T-helper 1 cell (primary cell): Measurements from ENCODE around the gene HOXB3.

Source experiments
- DNase-seq, 5 donors: peaks; one replicate each; pipeline ENCODE4 v3.0.0-alpha.2; 2012 to 2020
- total RNA-seq, 4 donors: gene quantifications; one replicate each; lab custom pipeline; 2026; lab: John Stamatoyannopoulos, UW

HOXB3 gene
- 1.9 to 4.4 (median 3.8) reads per million in 4 donors for total RNA-seq

DNA sequence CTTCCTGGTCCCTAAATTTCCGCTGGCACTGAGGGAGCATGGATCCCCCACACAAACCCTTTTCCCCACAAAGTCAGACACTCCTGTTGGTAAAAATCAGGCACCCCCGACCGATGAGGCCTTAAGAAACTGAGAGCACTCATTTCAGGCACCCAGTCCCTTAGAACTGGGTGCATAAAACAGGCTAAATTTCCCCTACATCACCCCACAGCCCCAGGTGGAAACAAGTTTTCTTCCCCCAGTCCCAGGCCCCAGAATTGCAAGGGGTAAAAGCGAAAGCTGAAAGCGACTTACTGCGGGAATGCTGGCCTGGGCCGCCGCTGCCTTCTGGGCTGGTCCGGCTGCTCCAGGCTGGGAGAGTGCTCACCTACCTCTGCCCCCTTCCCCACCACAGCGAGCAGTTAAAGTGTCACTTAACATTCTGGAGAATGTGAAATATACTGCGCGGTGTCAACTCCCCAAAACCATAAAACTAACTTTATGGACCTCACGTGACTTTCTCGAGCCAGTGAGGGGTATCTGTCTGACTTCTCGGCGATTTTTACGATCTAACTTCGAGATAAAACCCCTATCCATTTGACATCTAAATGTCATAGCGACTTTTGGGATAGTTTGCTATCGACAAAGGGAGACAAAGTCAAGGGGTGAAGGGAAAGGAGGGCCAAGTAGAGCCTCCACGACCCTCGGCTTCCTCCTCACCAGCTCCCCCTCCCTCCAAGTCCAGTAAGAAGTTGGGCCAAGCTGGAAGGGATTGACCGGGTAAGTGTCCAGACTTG is at the start of gene HOXB3:
Gene HOXB3, minus strand, starts transcription at position 411 of the 776 bp plus-strand sequence. CDS start 37,767 bp downstream, outside the sequence.
- no peak for DNase-seq

- DNase-seq: no peak
These were observed 49.1 kb upstream of the HOXB3 start for GRCh38 chr17:48639136-48639535.

- DNase-seq: no peak
These were observed 47.6 kb upstream of the HOXB3 start for GRCh38 chr17:48637323-48638260.

GRCh38 chr17:48636177-48637018 is 46.4 kb upstream of the HOXB3 start:
- DNase-seq: peak in 4 of 5 donors; percentile 46 to 63 (median 54)

DNA sequence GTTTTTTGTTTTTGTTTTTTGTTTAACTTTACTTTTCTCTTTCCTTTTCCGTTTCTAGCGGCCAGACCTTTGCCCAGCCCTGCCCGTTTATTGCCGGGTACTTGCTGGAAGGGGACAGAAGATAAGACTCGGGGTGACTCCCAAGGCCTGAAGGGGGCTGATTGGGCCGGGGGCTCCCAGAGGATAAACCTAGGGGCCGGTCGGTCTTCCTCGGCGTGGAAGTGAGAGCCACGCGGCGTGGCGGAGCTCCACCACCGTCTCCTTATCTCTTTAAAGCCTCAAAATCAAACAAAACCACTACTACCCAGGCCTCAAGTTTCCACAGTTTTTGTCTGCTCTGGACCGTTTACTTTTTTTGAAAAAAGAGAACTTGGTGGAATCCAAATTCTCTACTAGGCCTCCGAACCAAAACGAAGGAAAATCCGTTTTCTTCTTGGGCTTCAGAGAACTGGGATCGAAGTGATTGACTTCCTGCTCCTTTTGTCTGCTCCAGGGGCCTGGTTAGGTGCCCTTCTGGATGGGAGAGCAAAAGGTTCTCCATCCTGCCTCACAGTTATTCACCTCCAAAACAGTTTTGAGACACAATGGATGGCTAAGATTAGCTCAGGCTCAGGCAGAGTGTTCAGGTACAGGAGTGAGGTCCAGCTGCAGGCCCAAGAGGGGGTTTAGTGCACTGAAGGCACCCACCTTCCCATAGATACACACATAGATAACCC is 44.6 kb upstream of the HOXB3 start:
- no peak for DNase-seq

GRCh38 chr17:48633266-48633677 is 43.2 kb upstream of the HOXB3 start:
- no peak for DNase-seq

DNA sequence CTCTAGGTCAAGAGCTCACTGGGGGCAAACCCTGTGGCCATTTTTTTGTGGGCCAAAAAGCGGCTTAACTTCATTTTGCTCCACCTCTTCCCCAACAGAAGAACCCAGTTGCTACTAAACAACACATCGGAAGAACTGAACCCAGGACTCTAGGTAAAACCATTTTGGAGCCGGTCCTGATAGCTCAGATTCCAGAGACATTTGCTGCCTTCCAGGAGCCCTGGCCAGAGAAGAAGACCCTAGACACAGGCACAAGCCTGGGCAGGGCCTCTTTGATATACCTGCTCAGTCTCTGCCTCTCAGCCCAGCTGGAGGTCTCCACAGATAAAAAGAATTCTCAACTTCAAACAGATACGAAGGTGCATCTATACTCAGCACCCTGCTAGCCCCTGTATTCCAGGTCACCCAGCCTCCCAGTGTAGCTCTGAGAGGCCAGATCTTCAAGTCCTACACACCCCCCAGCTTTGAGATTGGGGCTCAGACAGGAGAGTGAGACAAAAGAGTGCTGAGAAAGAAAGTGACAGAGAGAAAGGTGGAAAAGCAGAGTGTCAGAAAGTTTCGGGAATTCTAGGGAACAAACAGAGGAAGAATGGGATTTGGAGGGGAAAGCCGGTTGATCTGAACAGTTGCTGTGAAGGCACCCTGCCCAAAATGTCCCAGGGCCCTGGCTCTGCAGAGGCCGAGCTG is 42.7 kb upstream of the HOXB3 start:
- no peak for DNase-seq

GRCh38 chr17:48631693-48632578 is 41.9 kb upstream of the HOXB3 start:
- DNase-seq: no peak

DNA sequence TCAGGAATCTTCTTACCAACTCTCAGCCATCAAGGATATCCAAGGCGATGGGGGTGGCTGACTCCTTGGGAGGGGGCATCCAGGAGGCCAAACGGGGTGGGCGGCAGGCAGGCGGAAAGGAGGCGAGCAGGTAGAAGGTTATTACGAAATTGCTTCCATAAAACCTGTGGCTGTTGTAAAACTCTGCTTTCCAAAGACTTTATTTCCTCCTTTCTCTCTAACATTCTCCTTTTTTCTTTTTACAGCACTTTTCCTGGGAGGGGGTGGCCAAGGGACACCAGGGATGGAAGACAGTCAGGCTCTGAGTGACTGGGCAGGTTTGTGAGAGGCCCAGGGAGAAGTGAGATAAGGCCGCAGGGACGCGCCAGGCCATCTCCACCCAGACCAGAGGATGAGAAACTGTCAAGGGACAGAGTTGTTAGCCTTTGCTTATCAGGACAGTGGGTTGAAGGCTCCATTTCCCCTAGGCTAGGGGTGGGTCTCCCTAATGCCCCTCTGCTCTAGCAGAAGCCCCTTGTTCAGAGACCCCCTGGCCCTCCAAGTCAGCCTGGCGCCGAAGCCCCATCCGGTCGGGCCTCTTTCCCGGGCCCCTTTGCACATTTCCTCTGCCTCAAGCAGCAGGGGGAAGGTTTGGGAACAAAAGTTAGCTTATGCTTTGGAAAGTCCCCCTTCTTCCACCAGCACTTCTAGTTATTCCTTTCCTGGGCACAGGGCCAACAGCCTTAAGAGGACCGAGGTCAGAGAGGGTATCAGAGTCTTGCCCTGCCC is 41.1 kb upstream of the HOXB3 start:
- no peak for DNase-seq

DNA sequence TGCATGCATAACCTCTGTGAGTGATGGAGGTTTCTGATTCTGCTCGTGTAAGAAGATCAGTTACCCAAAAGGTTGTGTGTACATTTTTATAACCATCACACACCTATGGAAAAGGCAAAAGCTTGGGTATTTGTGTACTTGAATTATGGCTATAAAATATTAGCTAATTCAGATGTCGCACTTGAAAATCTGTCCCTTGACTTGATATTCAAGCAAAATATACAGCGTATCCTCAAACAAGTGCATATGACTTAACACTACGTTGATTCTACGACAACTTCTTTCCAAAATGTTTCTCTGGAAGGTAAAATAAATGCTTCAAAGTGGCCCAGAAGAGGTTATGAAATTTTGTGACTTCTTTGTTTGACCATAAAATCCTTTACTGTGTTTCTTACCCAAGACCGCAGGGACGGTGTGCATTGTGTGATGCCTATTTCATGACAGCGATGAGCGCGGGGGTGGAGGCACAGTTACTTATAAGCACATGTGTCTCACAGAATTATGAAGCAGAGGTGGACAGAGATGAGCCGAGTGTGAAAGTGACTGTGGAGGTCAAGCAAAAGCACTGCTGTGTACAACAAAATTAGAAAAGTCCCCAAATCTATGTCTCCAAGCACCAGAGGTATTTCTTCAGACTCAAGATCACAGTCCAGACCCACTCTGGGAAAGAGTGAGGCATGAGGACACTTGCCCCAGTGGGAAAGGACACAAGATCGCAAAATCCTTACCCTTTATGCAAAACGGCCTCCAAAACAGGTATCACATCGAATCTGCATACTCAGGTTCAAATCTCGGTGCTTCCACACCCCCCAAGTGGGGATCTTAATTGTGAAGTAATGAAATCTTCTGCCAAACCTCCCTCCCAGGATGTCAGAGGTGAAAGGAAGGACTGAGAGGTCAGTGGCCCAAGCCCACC is 40.2 kb upstream of the HOXB3 start:
- DNase-seq: no peak

GRCh38 chr17:48629411-48629759 is 39.3 kb upstream of the HOXB3 start:
- no peak for DNase-seq

DNA sequence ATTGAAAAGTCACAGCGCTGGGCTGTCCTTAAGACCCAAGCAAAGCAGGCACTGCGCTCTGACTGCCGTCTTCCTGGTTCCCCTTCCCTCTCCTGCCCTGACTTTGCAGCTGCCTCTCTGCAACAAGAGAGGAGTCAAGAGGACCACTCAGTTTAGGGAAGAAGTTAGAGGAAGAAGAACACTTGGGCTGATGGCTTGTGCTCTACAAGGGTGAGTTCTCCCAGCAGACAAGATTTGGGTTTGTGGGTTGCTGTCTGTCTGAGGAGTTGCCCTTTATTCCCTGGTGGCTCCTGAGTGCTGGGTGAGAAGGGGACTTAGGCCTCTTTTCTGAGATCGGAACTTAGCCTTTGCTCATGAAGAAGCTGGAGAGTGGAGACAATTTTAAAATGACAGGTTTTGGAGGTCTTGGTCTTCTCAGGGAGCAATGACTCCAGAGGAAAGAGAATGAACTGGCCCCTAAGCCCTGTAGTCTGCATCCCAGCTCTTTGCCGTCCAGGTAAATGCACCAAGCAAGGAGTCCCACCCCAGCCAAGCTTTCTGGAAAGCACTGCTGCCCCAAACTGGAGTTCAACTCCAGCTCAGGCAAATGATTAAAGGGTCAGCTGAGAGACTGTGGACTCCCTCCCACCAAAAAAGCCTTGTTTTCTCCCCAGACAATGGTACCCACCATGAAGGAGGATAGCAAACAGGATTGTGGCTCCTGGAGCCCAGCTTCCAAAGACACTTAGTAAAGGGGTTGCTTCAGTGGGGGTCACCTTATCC is 38.8 kb upstream of the HOXB3 start:
- DNase-seq: no peak

DNA sequence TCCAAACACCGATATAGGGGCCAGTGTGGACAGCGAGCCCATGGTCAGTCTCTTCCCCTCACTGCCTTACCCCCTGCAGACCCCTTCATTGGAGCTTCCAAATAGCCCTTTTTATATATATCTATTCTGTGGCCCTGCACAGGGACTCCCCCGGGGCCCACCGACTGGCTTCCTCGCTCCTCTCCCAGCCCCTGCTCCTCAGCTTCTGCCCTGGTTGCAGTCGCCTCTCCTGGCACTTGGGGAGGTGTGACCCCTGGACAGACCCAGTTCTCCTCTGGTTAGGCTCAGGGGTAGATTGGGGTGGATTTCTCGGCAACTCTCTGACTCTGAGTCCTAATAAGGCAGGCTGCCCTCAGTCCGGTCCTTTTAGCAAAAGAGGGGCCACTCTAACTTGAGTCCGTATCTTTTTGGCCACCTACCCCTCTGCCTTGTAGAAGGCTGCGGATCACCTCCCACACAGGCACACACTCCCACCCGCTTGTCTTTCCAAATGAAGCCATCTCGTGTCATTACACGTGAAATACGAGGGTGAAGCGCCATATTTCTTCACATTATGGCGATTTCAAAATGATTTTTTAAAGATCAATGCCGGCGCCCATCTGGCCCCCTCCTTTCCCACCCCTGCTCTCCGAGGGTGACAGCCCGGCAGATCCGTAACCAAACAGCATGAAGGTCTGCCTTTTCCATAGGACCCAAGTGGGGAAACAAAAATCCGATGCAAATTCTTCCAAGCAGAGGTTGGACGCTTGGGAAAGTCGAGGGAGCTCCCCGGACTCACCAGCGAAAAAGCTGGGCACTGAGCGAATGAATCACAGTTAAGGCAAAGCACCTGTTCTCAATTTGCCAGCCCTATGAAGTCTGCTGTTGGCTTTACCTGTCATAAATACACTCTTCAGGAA is 37.8 kb upstream of the HOXB3 start:
- DNase-seq: no peak

- DNase-seq: no peak
These were observed 37.1 kb upstream of the HOXB3 start for GRCh38 chr17:48627118-48627597.

DNA sequence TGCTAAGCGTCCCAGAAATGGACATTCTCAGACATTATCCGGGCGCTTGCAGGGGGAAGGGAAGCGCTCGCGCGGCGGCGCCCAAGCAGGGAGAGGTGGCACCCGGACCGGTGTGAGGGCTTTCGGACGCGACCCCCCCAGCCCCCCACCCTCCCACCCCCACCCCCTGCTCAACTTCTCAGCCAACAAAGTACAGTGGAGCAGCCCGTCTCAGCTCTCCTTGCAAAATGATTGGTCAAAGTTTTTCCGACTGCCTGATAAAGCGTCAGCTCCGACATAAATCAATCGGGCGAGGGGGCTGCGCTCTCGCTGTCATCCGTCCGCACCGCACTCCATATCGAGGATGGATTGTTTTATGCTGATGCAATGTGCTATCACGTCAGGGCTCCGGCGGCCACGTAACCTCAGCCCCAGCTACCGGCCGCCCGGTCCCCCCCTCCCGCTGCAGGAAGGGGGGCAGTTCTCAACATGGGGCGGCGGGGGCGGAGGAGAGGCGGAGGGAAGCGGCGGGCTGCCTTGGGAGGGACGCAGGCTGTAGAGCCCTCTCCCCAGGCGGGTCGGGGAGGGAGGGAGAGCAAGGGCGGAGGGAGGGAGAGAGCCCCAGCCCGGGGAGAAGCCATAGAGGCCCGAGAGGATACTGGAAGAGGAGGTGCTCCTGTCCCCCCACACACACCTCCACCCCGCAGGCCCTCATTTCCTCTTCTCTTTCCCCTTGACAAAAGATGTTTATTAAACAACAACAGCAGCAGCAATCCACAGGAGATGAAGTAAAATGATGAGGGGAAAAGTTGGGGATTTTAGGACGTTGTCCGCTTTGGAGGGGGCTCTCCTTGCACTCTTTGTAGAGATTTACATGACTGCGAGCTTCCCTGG is 36.4 kb upstream of the HOXB3 start, which contains the start of gene HOXB9:
Gene HOXB9, minus strand, starts transcription at position 114 of the 873 bp plus-strand sequence. Its CDS starts 89 bp downstream, at position 25.
- peak in 2 of 5 donors; percentile 31 to 38 for DNase-seq
